GM23338 (cell line): ENCODE results near the gene ABCA13. TPM values are rescaled to one million over a fixed set of nuclear protein-coding genes. Genes with fewer than 3 reads are reported as not detected.

Experiments
- ATAC-seq: fragments of 200-7000 bp; cut with Tn5 transposase; 3 replicates; pipeline ENCODE4 v1.9.1; 2020
- DNase-seq: peaks from one replicate; pipeline ENCODE4 v3.0.0-alpha.2; 2015; ENCODE audit warnings: low spot score
- H2AFZ ChIP-seq: fragments of 200-600 bp; sonication (generic); 2 replicates; pipeline ENCODE4 v1.8.0; 2016; ENCODE audit warnings: antibody characterized with exemption, mild to moderate bottlenecking, moderate library complexity
- H3F3A ChIP-seq: fragments of 200-600 bp; sonication (generic); replicated peaks from 2 replicates; pipeline ENCODE4 v1.8.0; 2017; ENCODE audit warnings: antibody characterized with exemption, mixed run types, low read depth
- H3K27ac ChIP-seq: fragments of 200-600 bp; sonication (generic); 2 replicates; pipeline ENCODE4 v1.6.1; 2016; ENCODE audit warnings: low read depth
- H3K27me3 ChIP-seq: fragments of 200-600 bp; sonication (generic); 2 replicates; pipeline ENCODE4 v1.8.0; 2016; ENCODE audit warnings: mild to moderate bottlenecking, mixed run types, moderate library complexity; ENCODE audit not compliant: insufficient read depth
- H3K36me3 ChIP-seq: fragments of 200-600 bp; sonication (generic); 2 replicates; pipeline ENCODE4 v1.8.0; 2016; ENCODE audit warnings: mild to moderate bottlenecking; ENCODE audit not compliant: insufficient read depth
- H3K4me1 ChIP-seq: fragments of 200-600 bp; sonication (generic); 2 replicates; pipeline ENCODE4 v1.8.0; 2016; ENCODE audit warnings: mild to moderate bottlenecking, moderate library complexity; ENCODE audit not compliant: insufficient read depth
- H3K4me2 ChIP-seq: fragments of 200-600 bp; sonication (generic); 2 replicates; pipeline ENCODE4 v1.7.1; 2017; ENCODE audit warnings: mixed run types
- H3K4me3 ChIP-seq: fragments of 200-600 bp; sonication (generic); 2 replicates; pipeline ENCODE4 v1.6.1; 2016; ENCODE audit warnings: mixed run types
- H3K79me2 ChIP-seq: fragments of 200-600 bp; sonication (generic); replicated peaks from 2 replicates; pipeline ENCODE4 v1.8.0; 2017; ENCODE audit warnings: mild to moderate bottlenecking; ENCODE audit not compliant: insufficient read depth
- H3K9me2 ChIP-seq: fragments of 200-600 bp; sonication (generic); 2 replicates; pipeline ENCODE4 v1.8.0; 2017; ENCODE audit not compliant: insufficient read depth
- H4K20me1 ChIP-seq: fragments of 200-600 bp; sonication (generic); replicated peaks from 2 replicates; pipeline ENCODE4 v1.8.0; 2017; ENCODE audit warnings: mild to moderate bottlenecking; ENCODE audit not compliant: insufficient read depth
- H3K27ac Mint-ChIP-seq: 2 replicates; pipeline ENCODE4 v1.8.0; 2020; ENCODE audit warnings: inconsistent platforms, mild to moderate bottlenecking, moderate library complexity, mixed read lengths
- H3K27me3 Mint-ChIP-seq: 3 replicates; pipeline ENCODE4 v1.8.0; 2022; ENCODE audit warnings: low read depth, mild to moderate bottlenecking, moderate library complexity, mixed read lengths, inconsistent platforms; ENCODE audit not compliant: insufficient read depth, poor library complexity
- H3K36me3 Mint-ChIP-seq: 3 replicates; pipeline ENCODE4 v1.8.0; 2021; ENCODE audit warnings: low read depth, mild to moderate bottlenecking, inconsistent platforms, moderate library complexity, mixed read lengths
- H3K4me1 Mint-ChIP-seq: 3 replicates; pipeline ENCODE4 v1.8.0; 2020; ENCODE audit warnings: mild to moderate bottlenecking, inconsistent platforms, mixed read lengths
- H3K4me3 Mint-ChIP-seq: 3 replicates; pipeline ENCODE4 v1.8.0; 2021; ENCODE audit warnings: moderate library complexity, mild to moderate bottlenecking, inconsistent platforms, mixed read lengths
- H3K9me3 Mint-ChIP-seq: 3 replicates; pipeline ENCODE4 v1.8.0; 2020; ENCODE audit warnings: moderate library complexity, mild to moderate bottlenecking, inconsistent platforms, mixed read lengths
- CREB1 ChIP-seq: fragments of 250-450 bp; sonication (Bioruptor Pico); IDR thresholded peaks from 2 replicates; pipeline ENCODE4 v1.5.0; 2020; ENCODE audit warnings: low read depth, mild to moderate bottlenecking, moderate library complexity
- ETS1 ChIP-seq: IDR thresholded peaks from 2 replicates; pipeline ENCODE4 v1.6.1; 2016; ENCODE audit warnings: antibody characterized with exemption
- EZH2 ChIP-seq: fragments of 200-600 bp; sonication (generic); IDR thresholded peaks from one replicate; pipeline ENCODE4 v1.8.0; 2017; ENCODE audit warnings: antibody characterized with exemption, mild to moderate bottlenecking, low read depth; ENCODE audit not compliant: unreplicated experiment
- EZH2phosphoT487 ChIP-seq: fragments of 200-600 bp; sonication (generic); IDR thresholded peaks from one replicate; pipeline ENCODE4 v1.8.1; 2018; ENCODE audit warnings: antibody characterized with exemption; ENCODE audit not compliant: unreplicated experiment
- JUNB ChIP-seq: IDR thresholded peaks from one replicate; pipeline ENCODE4 v1.6.1; 2016; ENCODE audit warnings: antibody characterized with exemption; ENCODE audit not compliant: unreplicated experiment
- NANOG ChIP-seq: IDR thresholded peaks from 2 replicates; pipeline ENCODE4 v1.6.1; 2016; ENCODE audit warnings: antibody characterized with exemption, borderline replicate concordance
- POLR2AphosphoS5 ChIP-seq: IDR thresholded peaks from 2 replicates; pipeline ENCODE4 v1.6.1; 2016; ENCODE audit warnings: antibody characterized with exemption, low read depth
- STAT1 ChIP-seq: IDR thresholded peaks from one replicate; pipeline ENCODE4 v1.6.1; 2016; ENCODE audit warnings: antibody characterized with exemption; ENCODE audit not compliant: unreplicated experiment
- ZNF114 ChIP-seq: fragments of 250-450 bp; sonication (Bioruptor Pico); IDR thresholded peaks from 2 replicates; pipeline ENCODE4 v1.5.0; 2020; ENCODE audit warnings: mild to moderate bottlenecking, moderate library complexity
- ZNF462 ChIP-seq: fragments of 250-450 bp; sonication (Bioruptor Pico); IDR thresholded peaks from 2 replicates; pipeline ENCODE4 v1.5.0; 2020; ENCODE audit warnings: mild to moderate bottlenecking, moderate library complexity
- polyA plus RNA-seq: library from polyadenylated mRNA; unstranded; fragments of >200 nt; fragmentation: Nextera tagmentation; extraction: Ambion mirVana; gene quantifications from 2 replicates; pipeline ENCODE4 v1.2.1, GENCODE V29; 2016
- total RNA-seq: library from RNA; depleted of rRNA; stranded (reverse); fragments of >200 nt; shearing (Covaris generic); gene quantifications from 2 replicates; pipeline ENCODE4 v1.2.3, GENCODE V29; 2014

The ABCA13 gene
- total and polyA plus RNA-seq, 2 experiments from 2014 or later: 0.21 TPM; not detected in 1

- TF ChIP-seq ZNF462 (CRISPR knock-in tag) (no peak), JUNB (no peak), ZNF114 (no peak), CREB1 (CRISPR knock-in tag) (no peak), EZH2 (no peak), POLR2AphosphoS5 (no peak), EZH2phosphoT487 (no peak), STAT1 (no peak)
Observed at GRCh38 chr7:48471196-48471595, 299.9 kb downstream of the ABCA13 start (continued).

GRCh38 chr7:48472640-48473039, 301.4 kb downstream of the ABCA13 start:
- Histone ChIP-seq H3F3A (no peaks in the 10 kb centered on the region), H3K4me1 (peaks cover 8% of the 10 kb centered on the region; the same call in 1 of the 2 replicates), H3K4me3 (no peak overlapping the region), H3K27me3 (no peaks in the 10 kb centered on the region), H4K20me1 (no peaks in the 10 kb centered on the region), H3K36me3 (no peaks in the 10 kb centered on the region), H3K9me2 (peaks cover 4% of the 10 kb centered on the region; the same call in 1 of the 2 replicates), H3K27ac (no peak overlapping the region), H3K4me2 (no peak overlapping the region), H3K79me2 (no peaks in the 10 kb centered on the region), H2AFZ (no peak overlapping the region)
- DNase-seq (no peak), ATAC-seq (no peak)
- H3K27ac Mint-ChIP-seq: no peak overlapping the region
- no peak overlapping the region for H3K4me3 Mint-ChIP-seq
- H3K9me3 Mint-ChIP-seq: peaks cover 2% of the 10 kb centered on the region; the same call in 2 of the 3 replicates
- no peaks in the 10 kb centered on the region for H3K27me3 Mint-ChIP-seq
- no peak for TF ChIP-seq ETS1
- no peak for TF ChIP-seq ZNF114
- TF ChIP-seq NANOG: no peak
- TF ChIP-seq EZH2phosphoT487: no peak
- no peaks in the 10 kb centered on the region for H3K36me3 Mint-ChIP-seq
- H3K4me1 Mint-ChIP-seq: peaks cover 3% of the 10 kb centered on the region; the same call in 1 of the 3 replicates
